K562 (cell line): ENCODE results near the gene EPHA1. TPM values are rescaled to one million over a fixed set of nuclear protein-coding genes. Genes with fewer than 3 reads are reported as not detected.

Experiments used
- CHD4 ChIP-seq: fragments of 200-600 bp; sonication (generic); IDR thresholded peaks from 3 replicates; pipeline ENCODE4 v1.6.1; 2012; ENCODE audit warnings: low read depth, mild to moderate bottlenecking, mixed read lengths, low read length, inconsistent platforms; ENCODE audit not compliant: insufficient read depth, insufficient replicate concordance, poor library complexity, severe bottlenecking
- DLX4 ChIP-seq: fragments of 250-450 bp; sonication (Bioruptor Pico); IDR thresholded peaks from 2 replicates; pipeline ENCODE4 v1.6.1; 2021; ENCODE audit warnings: mild to moderate bottlenecking
- E2F3 ChIP-seq: fragments of 250-450 bp; sonication (Bioruptor Pico); IDR thresholded peaks from 2 replicates; pipeline ENCODE4 v1.4.0; 2020; ENCODE audit warnings: mild to moderate bottlenecking
- HOMEZ ChIP-seq: fragments of 250-450 bp; sonication (Bioruptor Pico); IDR thresholded peaks from 2 replicates; pipeline ENCODE4 v1.4.0; 2020; ENCODE audit warnings: mild to moderate bottlenecking, moderate library complexity
- NFE2 ChIP-seq: IDR thresholded peaks from 2 replicates; pipeline ENCODE4 v1.6.1; 2014; ENCODE audit warnings: antibody characterized with exemption, low read depth
- ZNF263 ChIP-seq: sonication (generic); formaldehyde crosslinking; IDR thresholded peaks from 2 replicates; pipeline ENCODE4 v1.8.0; 2022; ENCODE audit warnings: mild to moderate bottlenecking, missing genetic modification reagents, borderline replicate concordance
- ZNF639 ChIP-seq, 2 experiments: fragments of 200-800 bp in 1 of 2; sonication (Bioruptor generic) in 1 of 2; sonication (generic) in 1 of 2; formaldehyde crosslinking in 1 of 2; IDR thresholded peaks in 1 of 2; conservative IDR thresholded peaks in 1 of 2; 2 replicates each; pipeline versions ENCODE4 v1.5.0 to v1.6.1; 2016 to 2020; ENCODE audit warnings: missing compliant biosample characterization in 1 of 2, missing genetic modification characterization in 1 of 2, missing genetic modification reagents in 1 of 2
- ZNF707 ChIP-seq: fragments of 250-450 bp; sonication (Bioruptor Pico); conservative IDR thresholded peaks from 2 replicates; pipeline ENCODE4 v1.8.0; 2022; ENCODE audit warnings: inconsistent platforms, mild to moderate bottlenecking, moderate library complexity
- polyA plus RNA-seq, 8 experiments: library from polyadenylated mRNA; depleted of rRNA in 4 of 8; stranded (reverse) in 5 of 8; unstranded in 3 of 8; fragments of >200 nt; fragmentation: Nextera tagmentation in 2 of 8; fragmentation: Illumina TruSeq in 1 of 8; extraction: Ambion mirVana in 2 of 8; extraction: Trizol in 1 of 8; gene quantifications; 2 replicates each; pipeline versions ENCODE4 v1.2.1 to v1.2.3, GENCODE V29; 2011 to 2014; ENCODE audit warnings: inconsistent platforms in 1 of 8, missing spikeins in 1 of 8
- total RNA-seq, 7 experiments: library from RNA; depleted of rRNA in 6 of 7; stranded (reverse); fragments of >200 nt in 6 of 7; fragmentation: Illumina TruSeq in 2 of 7; extraction: Trizol in 2 of 7; gene quantifications; 2 replicates each; pipeline versions ENCODE4 v1.2.1 to v1.2.3, GENCODE V29; 2011 to 2021; ENCODE audit warnings: low replicate concordance in 1 of 7

EPHA1 gene
- total and polyA plus RNA-seq, 9 of the 15 experiments (the other 6 are each of a cell fraction or from before 2014, with no cell fraction given): 0.22 to 0.57 (median 0.32) TPM; not detected in 6

- no peak for TF ChIP-seq CHD4
- no peak for TF ChIP-seq HOMEZ
- no peak for TF ChIP-seq NFE2
- no peak for TF ChIP-seq E2F3 (CRISPR knock-in tag)
- TF ChIP-seq ZNF639 (CRISPR knock-in tag; conservative IDR thresholded peaks at IDR 0.05 in 1 of 2, IDR thresholded peaks at IDR 0.05 in 1 of 2): no peak
- peak; percentile 47 for TF ChIP-seq ZNF263 (CRISPR knock-in tag)
- TF ChIP-seq DLX4: no peak
- TF ChIP-seq ZNF707 (CRISPR knock-in tag): no peak
Measured at GRCh38 chr7:143362131-143363015, 46.3 kb downstream of the EPHA1 start, which contains the start of gene FAM131B (continued).
